Measurements from ENCODE around the gene FBXL20. TPM values are rescaled to one million over a fixed set of nuclear protein-coding genes. Genes with fewer than 3 reads are reported as not detected.

FBXL20 gene
- total RNA-seq, 1 experiment from 2014 or later = 5.0 TPM

DNA sequence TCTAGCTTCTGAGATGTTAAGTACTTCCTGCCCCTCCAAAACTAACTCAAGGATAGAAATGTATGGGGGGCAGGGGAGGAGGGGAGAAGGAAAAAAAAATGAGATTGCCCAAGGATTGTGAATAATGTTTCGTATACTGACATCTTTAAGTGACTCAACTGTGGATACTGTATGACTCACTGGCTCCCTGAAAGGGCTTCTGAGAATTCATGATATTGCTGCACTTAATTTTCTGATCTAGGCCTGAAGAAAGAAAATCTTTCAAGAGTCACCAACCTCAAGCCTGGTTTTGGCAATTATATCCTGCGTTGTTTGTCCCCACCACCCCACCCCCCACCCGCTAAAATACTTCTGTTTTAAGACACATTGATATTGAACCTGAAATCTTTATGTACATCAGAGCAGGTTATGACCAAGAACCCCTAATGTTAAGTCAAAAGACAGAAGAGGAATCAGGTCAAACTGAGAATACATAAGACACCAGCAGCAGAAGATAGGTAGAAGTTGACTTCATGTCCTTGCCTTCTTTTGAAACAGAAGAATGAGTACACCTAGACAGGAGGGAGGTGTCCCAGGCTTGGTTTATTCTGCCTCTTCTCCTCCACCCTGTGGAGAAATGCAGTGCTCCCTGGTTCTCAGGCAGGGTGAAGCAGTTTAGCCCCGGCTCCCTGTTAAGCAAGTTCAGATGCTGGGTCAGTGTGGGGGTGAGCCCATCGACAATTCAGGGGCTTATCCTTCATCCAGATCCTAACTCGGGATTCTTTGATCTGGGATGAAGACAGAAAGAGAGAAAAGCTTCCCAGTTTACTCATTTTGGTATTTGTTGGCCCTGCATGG lies 3.3 kb upstream of the FBXL20 start:
- H2AFZ ChIP-seq (ENCODE audit: low read length) = no peak overlapping the region
- ATAC-seq (peak; percentile 32), DNase-seq (peak; percentile 73)
- H3K4me2 ChIP-seq (ENCODE audit: low read length) = peak overlapping the region; percentile 37
- H3K79me2 ChIP-seq (ENCODE audit: low read length) = peaks cover 8% of the 10 kb centered on the region; the same call in 1 of the 2 replicates
- H3K4me1 ChIP-seq (ENCODE audit: insufficient read depth, low read length) = peaks cover 29% of the 10 kb centered on the region
- H3K36me3 ChIP-seq (ENCODE audit: low read depth, low read length) = peaks cover 16% of the 10 kb centered on the region
- no peaks in the 10 kb centered on the region for H3K27me3 ChIP-seq (ENCODE audit: low read length)
- H3K9me2 ChIP-seq (replicated peaks; ENCODE audit: low read length) = no peaks in the 10 kb centered on the region
- H3K9ac ChIP-seq (ENCODE audit: low read length) = peak overlapping the region; percentile 14
- H3K9me3 ChIP-seq (ENCODE audit: low read length) = no peaks in the 10 kb centered on the region
- CTCF ChIA-PET = no interaction called here
- TF ChIP-seq EZH2phosphoT487 (IDR thresholded peaks at IDR 0.05; ENCODE audit: borderline replicate concordance, low read length) (no peak), EZH2 (IDR thresholded peaks at IDR 0.05; ENCODE audit: low read length, unreplicated experiment) (no peak)
- TF ChIP-seq, protein P1, sequence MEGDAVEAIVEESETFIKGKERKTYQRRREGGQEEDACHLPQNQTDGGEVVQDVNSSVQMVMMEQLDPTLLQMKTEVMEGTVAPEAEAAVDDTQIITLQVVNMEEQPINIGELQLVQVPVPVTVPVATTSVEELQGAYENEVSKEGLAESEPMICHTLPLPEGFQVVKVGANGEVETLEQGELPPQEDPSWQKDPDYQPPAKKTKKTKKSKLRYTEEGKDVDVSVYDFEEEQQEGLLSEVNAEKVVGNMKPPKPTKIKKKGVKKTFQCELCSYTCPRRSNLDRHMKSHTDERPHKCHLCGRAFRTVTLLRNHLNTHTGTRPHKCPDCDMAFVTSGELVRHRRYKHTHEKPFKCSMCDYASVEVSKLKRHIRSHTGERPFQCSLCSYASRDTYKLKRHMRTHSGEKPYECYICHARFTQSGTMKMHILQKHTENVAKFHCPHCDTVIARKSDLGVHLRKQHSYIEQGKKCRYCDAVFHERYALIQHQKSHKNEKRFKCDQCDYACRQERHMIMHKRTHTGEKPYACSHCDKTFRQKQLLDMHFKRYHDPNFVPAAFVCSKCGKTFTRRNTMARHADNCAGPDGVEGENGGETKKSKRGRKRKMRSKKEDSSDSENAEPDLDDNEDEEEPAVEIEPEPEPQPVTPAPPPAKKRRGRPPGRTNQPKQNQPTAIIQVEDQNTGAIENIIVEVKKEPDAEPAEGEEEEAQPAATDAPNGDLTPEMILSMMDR (conservative IDR thresholded peaks at IDR 0.05; ENCODE audit: low read depth, low read length) = no peak
- POLR2A ChIA-PET (ENCODE audit: unreplicated experiment) = no interaction called here
- H3K27ac ChIP-seq (ENCODE audit: low read length) = peak overlapping the region; percentile 71
- no peaks in the 10 kb centered on the region for H3F3A ChIP-seq (ENCODE audit: low read length, unreplicated experiment)
- intact Hi-C loops (cut with micrococcal nuclease) = loop anchor here (5.0 kb wide), 2 partner anchors 58 to 122 kb away; partner anchors contain the start of gene CDK12
- peaks cover 8% of the 10 kb centered on the region; the same call in 1 of the 2 replicates for H4K20me1 ChIP-seq (ENCODE audit: low read length)
- BruUV-seq (replicated peaks) = no TSS peak
- no peak overlapping the region for H3K4me3 ChIP-seq (ENCODE audit: low read length)

DNA sequence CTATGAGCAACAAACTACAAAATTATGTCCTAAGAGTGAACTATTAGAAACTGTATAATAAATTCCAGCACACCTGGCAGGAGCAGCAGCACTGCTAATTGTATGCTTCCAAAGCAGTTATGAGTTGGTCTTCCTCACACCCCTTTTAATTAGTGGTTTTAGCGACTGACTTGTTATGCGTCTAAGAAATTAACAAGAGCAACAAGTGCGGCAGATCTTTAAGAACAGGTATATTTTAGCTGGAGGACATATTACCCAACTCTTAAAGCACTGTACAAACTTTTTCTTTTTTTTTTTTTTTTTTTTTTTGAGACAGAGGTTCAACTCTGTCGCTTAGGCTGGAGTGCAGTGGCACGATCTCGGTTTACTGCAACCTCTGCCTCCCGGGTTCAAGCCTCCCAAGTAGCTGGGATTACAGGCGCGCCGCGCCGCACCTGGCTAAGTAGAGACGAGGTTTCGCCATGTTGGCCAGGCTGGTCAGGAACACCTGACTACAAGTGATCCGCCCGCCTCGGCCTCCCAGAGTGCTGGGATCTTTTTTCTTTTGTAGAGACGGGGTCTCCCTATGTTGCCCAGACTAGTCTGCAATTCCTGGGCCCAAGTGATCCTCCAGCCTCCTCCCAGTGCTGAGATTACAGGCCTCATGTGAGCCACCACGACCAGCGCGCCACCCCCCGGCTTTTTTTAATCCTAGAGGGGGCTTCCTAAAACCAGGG lies 1.6 kb upstream of the FBXL20 start:
- Histone ChIP-seq H3K4me2 (ENCODE audit: low read length) (peak overlapping the region; percentile 59), H3K36me3 (ENCODE audit: low read depth, low read length) (peaks cover 8% of the 10 kb centered on the region; the same call in 1 of the 2 replicates), H3K27ac (ENCODE audit: low read length) (no peak overlapping the region), H3K9me2 (replicated peaks; ENCODE audit: low read length) (no peaks in the 10 kb centered on the region), H3K4me1 (ENCODE audit: insufficient read depth, low read length) (peaks cover 29% of the 10 kb centered on the region), H4K20me1 (ENCODE audit: low read length) (peaks cover 8% of the 10 kb centered on the region; the same call in 1 of the 2 replicates), H3K9me3 (ENCODE audit: low read length) (no peaks in the 10 kb centered on the region), H3K9ac (ENCODE audit: low read length) (no peak overlapping the region), H3K79me2 (ENCODE audit: low read length) (peaks cover 8% of the 10 kb centered on the region; the same call in 1 of the 2 replicates), H3F3A (ENCODE audit: low read length, unreplicated experiment) (no peaks in the 10 kb centered on the region), H2AFZ (ENCODE audit: low read length) (no peak overlapping the region), H3K27me3 (ENCODE audit: low read length) (no peaks in the 10 kb centered on the region), H3K4me3 (ENCODE audit: low read length) (no peak overlapping the region)
- BruUV-seq (replicated peaks) = no TSS peak
- POLR2A ChIA-PET (ENCODE audit: unreplicated experiment) = no interaction called here
- intact Hi-C loops (cut with micrococcal nuclease) = loop anchor here (5.0 kb wide), 2 partner anchors 59 to 121 kb away; partner anchors contain the start of gene CDK12
- DNase-seq (no peak), ATAC-seq (no peak)
- CTCF ChIA-PET = interaction anchor here (0.6 kb wide), 1 partner anchor 11 kb away, joined by 4 read pairs; no protein-coding TSS in a partner anchor
- TF ChIP-seq EZH2phosphoT487 (IDR thresholded peaks at IDR 0.05; ENCODE audit: borderline replicate concordance, low read length) (no peak), EZH2 (IDR thresholded peaks at IDR 0.05; ENCODE audit: low read length, unreplicated experiment) (no peak)
- TF ChIP-seq, protein P1 (conservative IDR thresholded peaks at IDR 0.05; ENCODE audit: low read depth, low read length) = no peak
